Activated T-cell treated with anti-CD3 and anti-CD28 coated beads, Interleukin-2, amount 50 U/mL, for 48 hours (primary cell): Measurements from ENCODE around the gene STX2.
A peak's percentile ranks its signal among the peaks of the same experiment; 100 is the strongest.

Experiments
- DNase-seq, 2 experiments: peaks; one replicate each; pipeline ENCODE4 v3.0.0-alpha.2; 2020

STX2 gene

GRCh38 chr12:130829391-130830245 lies 9.4 kb downstream of the STX2 start:
- no peak for DNase-seq

- DNase-seq: no peak
These were observed 10.2 kb downstream of the STX2 start for GRCh38 chr12:130828895-130829294.

GRCh38 chr12:130827432-130827831 lies 11.6 kb downstream of the STX2 start:
- no peak for DNase-seq

- peak; percentile 81 to 87 for DNase-seq
These were observed 12.8 kb downstream of the STX2 start for GRCh38 chr12:130826151-130826801.

- no peak for DNase-seq
These were observed 13.3 kb downstream of the STX2 start for GRCh38 chr12:130825771-130826150.

- no peak for DNase-seq
These were observed 19.4 kb downstream of the STX2 start for GRCh38 chr12:130819681-130820080.

- peak; percentile 83 to 89 for DNase-seq
These were observed 20.1 kb downstream of the STX2 start for GRCh38 chr12:130818635-130819576.

- DNase-seq: no peak
These were observed 20.8 kb downstream of the STX2 start for GRCh38 chr12:130818272-130818634.

GRCh38 chr12:130817804-130818203 lies 21.2 kb downstream of the STX2 start:
- no peak for DNase-seq

- DNase-seq: no peak
These were observed 23.0 kb downstream of the STX2 start for GRCh38 chr12:130816097-130816496.

GRCh38 chr12:130815028-130815741 lies 23.9 kb downstream of the STX2 start:
- DNase-seq: no peak

- no peak for DNase-seq
These were observed 25.1 kb downstream of the STX2 start for GRCh38 chr12:130813949-130814348.

GRCh38 chr12:130813436-130813835 lies 25.6 kb downstream of the STX2 start:
- DNase-seq: no peak

- no peak for DNase-seq
These were observed 29.3 kb downstream of the STX2 start for GRCh38 chr12:130809791-130810190.

- no peak for DNase-seq
These were observed 31.7 kb downstream of the STX2 start for GRCh38 chr12:130807309-130807708.

GRCh38 chr12:130806574-130806973 lies 32.5 kb downstream of the STX2 start:
- no peak for DNase-seq

- no peak for DNase-seq
These were observed 33.4 kb downstream of the STX2 start for GRCh38 chr12:130805635-130806034.

GRCh38 chr12:130804216-130804615 lies 34.8 kb downstream of the STX2 start:
- no peak for DNase-seq

GRCh38 chr12:130803702-130804101 lies 35.3 kb downstream of the STX2 start:
- DNase-seq: no peak

GRCh38 chr12:130800312-130800711 lies 38.7 kb downstream of the STX2 start:
- no peak for DNase-seq

GRCh38 chr12:130799051-130799450 lies 40.0 kb downstream of the STX2 start:
- no peak for DNase-seq

GRCh38 chr12:130796985-130797686 lies 41.9 kb downstream of the STX2 start:
- DNase-seq: peak; percentile 53 to 59
